K562 (cell line): ENCODE measurements around the gene SLFNL1. TPM values are rescaled to one million over a fixed set of nuclear protein-coding genes. Genes with fewer than 3 reads are reported as not detected.

Experiments
- ATAC-seq: fragments of 200-7000 bp; cut with Tn5 transposase; 3 replicates; pipeline ENCODE4 v1.9.1; 2020; ENCODE audit warnings: moderate library complexity
- BruUV-seq: library from RNA; stranded (reverse); fragments of 400-500 nt; replicated peaks from 2 replicates; lab custom pipeline; 2021; lab: Mats Ljungman, UMichigan
- CTCF ChIA-PET: fragments of 300-600 bp; formaldehyde crosslinking; extraction: SDS; loops from one replicate; lab custom pipeline; 2021; ENCODE audit warnings: low intra/inter-chr PET ratio; lab: Yijun Ruan, JAX
- POLR2A ChIA-PET: fragments of 300-600, 350-650 bp; sonication (Branson Sonifier 250); formaldehyde crosslinking; extraction: SDS; loops from one replicate; lab custom pipeline; 2021; ENCODE audit warnings: antibody characterized with exemption, inconsistent platforms; lab: Yijun Ruan, JAX
- DNase-seq, 4 experiments: peaks; one replicate each; pipeline versions ENCODE4 v3.0.0 to v3.0.0-alpha.2; 2011 to 2018; ENCODE audit warnings: low spot score in 3 of 4, mixed read lengths in 3 of 4; ENCODE audit errors: extremely low read depth in 1 of 4
- FAIRE-seq: peaks from 2 replicates; lab custom pipeline; 2011; peaks lifted over from hg19 to GRCh38; lab: Jason Lieb, UNC
- H2AFZ ChIP-seq: 2 replicates; pipeline ENCODE4 v1.6.0; 2011; ENCODE audit warnings: low read depth, low read length, control low read depth, inconsistent platforms
- H3K27ac ChIP-seq: fragments of 200-600 bp; 3 replicates; pipeline ENCODE4 v1.8.0; 2011; ENCODE audit warnings: low read depth, mild to moderate bottlenecking, control low read depth, inconsistent platforms, low read length, moderate library complexity, mixed read lengths; ENCODE audit errors: extremely low read depth
- H3K27me3 ChIP-seq, 2 experiments: fragments of 300-600 bp in 1 of 2; 2 replicates in 1 of 2; 3 replicates in 1 of 2; pipeline versions ENCODE4 v1.6.0 to v1.8.0; 2011; ENCODE audit warnings: inconsistent platforms in 2 of 2, low read length in 2 of 2, mild to moderate bottlenecking in 1 of 2, mixed read lengths in 1 of 2, moderate library complexity in 1 of 2; ENCODE audit not compliant: control insufficient read depth in 2 of 2, insufficient read depth in 2 of 2
- H3K36me3 ChIP-seq: fragments of 300-600 bp; 3 replicates; pipeline ENCODE4 v1.8.0; 2011; ENCODE audit warnings: mild to moderate bottlenecking, low read length, inconsistent platforms; ENCODE audit not compliant: control insufficient read depth, insufficient read depth
- H3K4me1 ChIP-seq, 2 experiments: fragments of 200-600 bp in 1 of 2; replicated peaks in 1 of 2; 2 replicates in 1 of 2; 3 replicates in 1 of 2; pipeline versions ENCODE4 v1.5.1 to v1.8.0; 2011; ENCODE audit warnings: inconsistent platforms in 2 of 2, low read length in 2 of 2, mild to moderate bottlenecking in 1 of 2, mixed read lengths in 1 of 2, moderate library complexity in 1 of 2; ENCODE audit not compliant: control insufficient read depth in 2 of 2, insufficient read depth in 2 of 2
- H3K4me2 ChIP-seq: 2 replicates; pipeline ENCODE4 v1.6.1; 2011; ENCODE audit warnings: low read length, control low read depth, inconsistent platforms, mixed read lengths; ENCODE audit not compliant: insufficient read depth
- H3K4me3 ChIP-seq: fragments of 200-600 bp; sonication (generic), shearing (Covaris generic); 2 replicates; pipeline ENCODE4 v1.5.1; 2016; ENCODE audit warnings: control low read depth, inconsistent platforms
- H3K79me2 ChIP-seq: fragments of 200-600 bp; 3 replicates; pipeline ENCODE4 v1.8.0; 2011; ENCODE audit warnings: low read length, inconsistent platforms; ENCODE audit not compliant: control insufficient read depth, insufficient read depth
- H3K9ac ChIP-seq, 2 experiments: 2 replicates each; pipeline versions ENCODE4 v1.6.0 to v1.6.1; 2011; ENCODE audit warnings: low read depth in 2 of 2, low read length in 2 of 2, control low read depth in 1 of 2, inconsistent platforms in 1 of 2, mild to moderate bottlenecking in 1 of 2, mixed read lengths in 1 of 2; ENCODE audit not compliant: insufficient read depth in 1 of 2
- H3K9me1 ChIP-seq: one replicate; pipeline ENCODE4 v1.6.0; 2011; ENCODE audit warnings: inconsistent platforms, mild to moderate bottlenecking, low read length, moderate library complexity; ENCODE audit not compliant: control insufficient read depth, insufficient read depth
- H3K9me3 ChIP-seq: replicated peaks from 2 replicates; pipeline ENCODE4 v1.5.1; 2011; ENCODE audit warnings: low read depth, low read length, inconsistent platforms; ENCODE audit not compliant: control insufficient read depth, insufficient read depth
- H4K20me1 ChIP-seq: replicated peaks from 2 replicates; pipeline ENCODE4 v1.6.1; 2011; ENCODE audit warnings: low read length, inconsistent platforms, mixed read lengths; ENCODE audit not compliant: control insufficient read depth, insufficient read depth
- CBX5 ChIP-seq: IDR thresholded peaks from 2 replicates; pipeline ENCODE4 v1.6.1; 2014; ENCODE audit warnings: low read depth, borderline replicate concordance
- DIDO1 ChIP-seq: fragments of 450-650 bp; IDR thresholded peaks from 2 replicates; pipeline ENCODE4 v1.6.1; 2016; ENCODE audit warnings: low read depth, missing biosample characterization, missing genetic modification characterization
- IRF2 ChIP-seq: sonication (generic); formaldehyde crosslinking; IDR thresholded peaks from 2 replicates; pipeline ENCODE4 v1.8.1; 2022; ENCODE audit warnings: mild to moderate bottlenecking, missing genetic modification reagents
- NRF1 ChIP-seq, 2 experiments: fragments of 450-650 bp; IDR thresholded peaks in 1 of 2; conservative IDR thresholded peaks in 1 of 2; 2 replicates each; pipeline ENCODE4 v1.6.1; 2014; ENCODE audit warnings: mild to moderate bottlenecking in 2 of 2
- POLR2AphosphoS2 ChIP-seq: IDR thresholded peaks from 2 replicates; pipeline ENCODE4 v1.6.1; 2012; ENCODE audit warnings: low read length, improper control_type of control experiment
- THRB ChIP-seq: fragments of 450-650 bp; formaldehyde crosslinking; conservative IDR thresholded peaks from 2 replicates; pipeline ENCODE4 v1.4.0; 2022; ENCODE audit warnings: mild to moderate bottlenecking, missing genetic modification characterization
- VEZF1 ChIP-seq: fragments of 200-800 bp; sonication (Bioruptor generic); IDR thresholded peaks from 2 replicates; pipeline ENCODE4 v1.6.1; 2017; ENCODE audit warnings: missing genetic modification characterization, missing compliant biosample characterization
- ZMIZ1 ChIP-seq, 2 experiments: fragments of 150-350 bp in 1 of 2; IDR thresholded peaks; 2 replicates each; pipeline ENCODE4 v1.6.1; 2012 to 2016; ENCODE audit warnings: low read depth in 2 of 2, low read length in 2 of 2, mild to moderate bottlenecking in 1 of 2, moderate library complexity in 1 of 2
- ZNF696 ChIP-seq: fragments of 250-450 bp; sonication (Bioruptor Pico); conservative IDR thresholded peaks from 2 replicates; pipeline ENCODE4 v1.4.0; 2020; ENCODE audit warnings: mild to moderate bottlenecking, moderate library complexity
- WGBS: fragments of 100-300 bp; shearing (Covaris generic); methylation state at CpG from one replicate; pipeline ENCODE4 v1.1.6; 2016; ENCODE audit warnings: low coverage, mixed read lengths; ENCODE audit not compliant: insufficient coverage; ENCODE audit errors: missing lambda C conversion rate; 5-methylcytosine and 5-hydroxymethylcytosine counted together
- in situ Hi-C: fragments of 300-500 bp; cut with MboI; formaldehyde crosslinking; loops from 4 replicates; pipeline ENCODE4 v1.15.0; 2018; ENCODE audit warnings: inconsistent platforms, mixed read lengths
- intact Hi-C: fragments of 100-400 bp; cut with micrococcal nuclease; formaldehyde crosslinking; loops from 2 replicates; pipeline ENCODE4 v1.14.2; 2022
- polyA plus RNA-seq, 8 experiments: library from polyadenylated mRNA; depleted of rRNA in 4 of 8; stranded (reverse) in 5 of 8; unstranded in 3 of 8; fragments of >200 nt; fragmentation: Nextera tagmentation in 2 of 8; fragmentation: Illumina TruSeq in 1 of 8; extraction: Ambion mirVana in 2 of 8; extraction: Trizol in 1 of 8; gene quantifications; 2 replicates each; pipeline versions ENCODE4 v1.2.1 to v1.2.3, GENCODE V29; 2011 to 2014; ENCODE audit warnings: inconsistent platforms in 1 of 8, missing spikeins in 1 of 8
- total RNA-seq, 7 experiments: library from RNA; depleted of rRNA in 6 of 7; stranded (reverse); fragments of >200 nt in 6 of 7; fragmentation: Illumina TruSeq in 2 of 7; extraction: Trizol in 2 of 7; gene quantifications; 2 replicates each; pipeline versions ENCODE4 v1.2.1 to v1.2.3, GENCODE V29; 2011 to 2021; ENCODE audit warnings: low replicate concordance in 1 of 7

Gene SLFNL1
- total and polyA plus RNA-seq, 9 of the 15 experiments (the other 6 are each of a cell fraction or from before 2014, with no cell fraction given): 0.05 to 0.14 (median 0.06) TPM; not detected in 5

GRCh38 chr1:41003640-41004220, 17.8 kb downstream of the SLFNL1 start:
- WGBS: 8% methylated on average over 11 of the region's 11 CpGs
- DNase-seq (peak; percentile 89 to 99 (median 93)), FAIRE-seq (peak; percentile 100), ATAC-seq (peak; percentile 98)
- intact Hi-C loops (loop anchor here (1.0 to 5.0 kb wide), 2 partner anchors 24 to 141 kb away; partner anchors contain the start of genes CITED4 and CTPS1), in situ Hi-C loops (no loop called here)
- peak overlapping the region; percentile 28; the same call in 1 of the 2 replicates for H3K4me2 ChIP-seq
- no peaks in the 10 kb centered on the region; a peak in 1 of 5 replicates for H3K27me3 ChIP-seq
- H3K4me1 ChIP-seq: peaks cover 13 to 17% of the 10 kb centered on the region in 2 experiments; a peak in 4 of 5 replicates
- no peak overlapping the region for H2AFZ ChIP-seq
- peak overlapping the region in 1 of 2 experiments; percentile 53; a peak in 1 of 4 replicates for H3K9ac ChIP-seq
- peaks cover 20% of the 10 kb centered on the region for H4K20me1 ChIP-seq
- no TSS peak for BruUV-seq
- H3K36me3 ChIP-seq: peaks cover 96% of the 10 kb centered on the region
- ChIA-PET CTCF (interaction anchor here (2.0 kb wide), 1 partner anchor 155 kb away, joined by 16 read pairs; no protein-coding TSS in a partner anchor), POLR2A (interaction anchor here (0.5 to 1.9 kb wide), 18 partner anchors 10 to 312 kb away, joined by 3 to 19 read pairs (median 4); partner anchors contain the start of genes NFYC, SCMH1 and SLFNL1)
- no peaks in the 10 kb centered on the region for H3K9me3 ChIP-seq
- peaks cover 10% of the 10 kb centered on the region for H3K9me1 ChIP-seq
- H3K79me2 ChIP-seq: peaks cover 8% of the 10 kb centered on the region; the same call in 2 of the 3 replicates
- no peak overlapping the region for H3K4me3 ChIP-seq
- H3K27ac ChIP-seq: no peak overlapping the region
- peak; percentile 46 to 47; a peak in 2 of 4 replicates for TF ChIP-seq NRF1 (conservative IDR thresholded peaks at IDR 0.05 in 1 of 2, IDR thresholded peaks at IDR 0.05 in 1 of 2)
- no peak for TF ChIP-seq DIDO1 (tag)
- TF ChIP-seq POLR2AphosphoS2: no peak
- TF ChIP-seq CBX5: peak; percentile 67; the same call in 1 of the 2 replicates
- TF ChIP-seq IRF2 (CRISPR knock-in tag): no peak
- peak; percentile 31; the same call in 1 of the 2 replicates for TF ChIP-seq THRB
- no peak for TF ChIP-seq ZNF696 (CRISPR knock-in tag)
- peak; percentile 78 for TF ChIP-seq VEZF1 (CRISPR knock-in tag)
- peak in 1 of 2 experiments; percentile 78; a peak in 2 of 4 replicates for TF ChIP-seq ZMIZ1 (IDR thresholded peaks at IDR 0.05; ENCODE audit: low read depth in 2 of 2, low read length in 2 of 2)
